Endothelial cell (in vitro differentiated cells): Measurements from ENCODE around the gene SLIT1. TPM values are rescaled to one million over a fixed set of nuclear protein-coding genes. Genes with fewer than 3 reads are reported as not detected.

ENCODE experiments used
- DNase-seq: peaks from one replicate; pipeline ENCODE4 v3.0.0; 2021; ENCODE audit warnings: low spot score
- H3K27ac Mint-ChIP-seq: one replicate; pipeline ENCODE4 v1.8.0; 2021; ENCODE audit warnings: mixed read lengths, inconsistent platforms; ENCODE audit not compliant: unreplicated experiment
- H3K27me3 Mint-ChIP-seq: one replicate; pipeline ENCODE4 v1.8.0; 2021; ENCODE audit warnings: mild to moderate bottlenecking, moderate library complexity, mixed read lengths, inconsistent platforms; ENCODE audit not compliant: unreplicated experiment
- H3K36me3 Mint-ChIP-seq: one replicate; pipeline ENCODE4 v1.8.0; 2021; ENCODE audit warnings: mild to moderate bottlenecking, low read depth, mixed read lengths, inconsistent platforms; ENCODE audit not compliant: unreplicated experiment
- H3K4me1 Mint-ChIP-seq: one replicate; pipeline ENCODE4 v1.8.0; 2021; ENCODE audit warnings: mild to moderate bottlenecking, mixed read lengths, inconsistent platforms; ENCODE audit not compliant: unreplicated experiment
- H3K4me3 Mint-ChIP-seq: one replicate; pipeline ENCODE4 v1.8.0; 2021; ENCODE audit warnings: mild to moderate bottlenecking, mixed read lengths, inconsistent platforms; ENCODE audit not compliant: unreplicated experiment
- H3K9me3 Mint-ChIP-seq: one replicate; pipeline ENCODE4 v1.8.0; 2021; ENCODE audit warnings: mixed read lengths, inconsistent platforms; ENCODE audit not compliant: unreplicated experiment
- CTCF ChIP-seq: fragments of 200-600 bp; sonication (generic); IDR thresholded peaks from one replicate; pipeline ENCODE4 v1.5.0; 2021; ENCODE audit warnings: antibody characterized with exemption; ENCODE audit not compliant: unreplicated experiment
- total RNA-seq: library from RNA; stranded (reverse); fragmentation: NEBNext Ultra II Directional; extraction: Animal tissue kit (Norgen Biotek cat#: 25700); gene quantifications from one replicate; pipeline ENCODE4 v1.2.1, GENCODE V29; 2021; ENCODE audit not compliant: unreplicated experiment

Gene SLIT1
- total RNA-seq, 1 donor from 2014 or later = 0.54 TPM

- no peaks in the 10 kb centered on the region for H3K4me1 Mint-ChIP-seq
- H3K27ac Mint-ChIP-seq = no peak overlapping the region
- no peaks in the 10 kb centered on the region for H3K36me3 Mint-ChIP-seq
- no peaks in the 10 kb centered on the region for H3K27me3 Mint-ChIP-seq
- no peak for DNase-seq
- no peak overlapping the region for H3K4me3 Mint-ChIP-seq
- no peak for TF ChIP-seq CTCF
- H3K9me3 Mint-ChIP-seq = no peaks in the 10 kb centered on the region
Measured at GRCh38 chr10:97151307-97151914, 34.3 kb downstream of the SLIT1 start.

DNA sequence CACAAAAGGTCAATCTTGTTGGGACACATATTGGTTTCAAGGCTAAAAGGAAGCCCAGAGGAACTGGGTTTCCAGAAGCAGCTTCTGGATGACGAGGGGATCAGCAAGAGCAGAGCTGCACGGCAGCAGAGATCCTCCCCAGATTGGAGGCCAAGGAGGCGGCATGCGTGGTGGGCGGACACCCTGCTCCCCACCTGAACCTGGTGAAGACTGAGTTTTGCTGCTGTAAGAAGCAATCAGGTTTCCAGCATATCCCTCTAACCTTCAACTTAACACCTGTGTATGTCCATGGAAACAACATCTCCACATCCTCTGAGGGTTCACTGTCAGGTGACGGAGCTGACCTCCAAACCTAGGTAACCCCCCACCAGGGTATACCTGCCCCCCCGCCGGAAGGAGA is 35.1 kb downstream of the SLIT1 start:
- no peak for DNase-seq
- Mint-ChIP-seq H3K27me3 (no peaks in the 10 kb centered on the region), H3K4me1 (no peaks in the 10 kb centered on the region), H3K4me3 (no peak overlapping the region), H3K36me3 (no peaks in the 10 kb centered on the region), H3K27ac (no peak overlapping the region), H3K9me3 (no peaks in the 10 kb centered on the region)
- TF ChIP-seq CTCF = no peak

DNA sequence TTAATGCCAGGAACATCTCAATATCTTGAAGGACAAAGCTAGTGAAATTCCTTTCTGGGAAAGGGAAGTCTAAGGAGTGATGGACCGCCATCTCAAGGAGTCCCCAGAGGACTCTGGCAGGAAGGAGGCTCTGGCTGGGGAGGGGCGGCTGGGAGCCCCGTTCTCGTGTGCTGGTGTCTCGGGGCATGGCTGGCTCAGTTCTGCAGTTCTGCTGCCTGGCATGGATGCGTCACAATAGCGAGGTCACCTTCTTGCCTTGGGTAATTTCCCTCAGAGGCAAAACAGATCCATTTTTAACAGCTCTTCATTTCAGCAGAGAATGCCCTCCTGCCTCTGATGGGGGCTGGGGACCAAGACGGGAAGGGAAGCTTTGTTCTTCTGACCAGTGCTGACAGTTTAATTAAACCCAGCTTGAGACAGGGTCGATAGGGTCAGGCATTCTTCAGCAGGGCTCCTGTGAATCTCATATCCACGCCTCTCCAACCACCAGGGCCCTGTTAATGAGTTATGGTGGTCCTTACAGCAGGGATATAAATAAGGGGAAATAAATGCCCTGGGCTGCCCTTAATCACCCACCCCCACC is 35.7 kb downstream of the SLIT1 start:
- H3K27ac Mint-ChIP-seq = no peak overlapping the region
- H3K4me1 Mint-ChIP-seq = no peaks in the 10 kb centered on the region
- no peaks in the 10 kb centered on the region for H3K9me3 Mint-ChIP-seq
- H3K4me3 Mint-ChIP-seq = no peak overlapping the region
- no peaks in the 10 kb centered on the region for H3K36me3 Mint-ChIP-seq
- DNase-seq = no peak
- no peak for TF ChIP-seq CTCF
- no peaks in the 10 kb centered on the region for H3K27me3 Mint-ChIP-seq

- Mint-ChIP-seq H3K36me3 (no peaks in the 10 kb centered on the region), H3K4me1 (no peaks in the 10 kb centered on the region), H3K27ac (no peak overlapping the region), H3K9me3 (no peaks in the 10 kb centered on the region), H3K27me3 (no peaks in the 10 kb centered on the region), H3K4me3 (no peak overlapping the region)
- no peak for DNase-seq
- TF ChIP-seq CTCF = no peak
Measured at GRCh38 chr10:97149079-97149531, 36.7 kb downstream of the SLIT1 start.

DNA sequence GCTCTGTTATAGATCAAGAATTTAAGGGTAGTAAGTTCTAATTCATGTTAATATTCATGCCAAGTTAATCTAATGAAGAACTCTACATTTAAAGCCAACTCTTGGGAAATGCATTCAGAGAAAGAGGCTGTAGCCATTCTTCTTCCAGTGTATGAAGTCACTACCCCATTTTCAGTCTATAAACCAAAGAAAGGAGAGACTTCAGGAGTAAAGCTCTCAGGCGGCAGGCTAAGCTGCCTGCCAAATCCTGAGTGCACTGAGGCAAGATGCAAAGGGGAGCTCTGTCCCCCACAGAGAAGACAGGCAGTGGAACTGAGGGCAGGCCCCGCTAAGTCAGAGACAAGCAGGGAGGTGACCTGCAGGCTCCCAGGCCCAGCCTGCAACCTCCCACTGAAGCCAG is 41.5 kb downstream of the SLIT1 start:
- H3K36me3 Mint-ChIP-seq = no peaks in the 10 kb centered on the region
- H3K27me3 Mint-ChIP-seq = no peaks in the 10 kb centered on the region
- no peak overlapping the region for H3K27ac Mint-ChIP-seq
- DNase-seq = no peak
- no peak overlapping the region for H3K4me3 Mint-ChIP-seq
- H3K9me3 Mint-ChIP-seq = no peaks in the 10 kb centered on the region
- TF ChIP-seq CTCF = no peak
- H3K4me1 Mint-ChIP-seq = peaks cover 6% of the 10 kb centered on the region
